GM18520 (cell line): Measurements from ENCODE around the gene SELENON.
A peak's percentile ranks its signal among the peaks of the same experiment; 100 is the strongest.

Experiments
- ATAC-seq: cut with Tn5 transposase; IDR thresholded peaks from one replicate; pipeline ENCODE4 v1.9.1; 2021; ENCODE audit not compliant: unreplicated experiment

SELENON gene

DNA sequence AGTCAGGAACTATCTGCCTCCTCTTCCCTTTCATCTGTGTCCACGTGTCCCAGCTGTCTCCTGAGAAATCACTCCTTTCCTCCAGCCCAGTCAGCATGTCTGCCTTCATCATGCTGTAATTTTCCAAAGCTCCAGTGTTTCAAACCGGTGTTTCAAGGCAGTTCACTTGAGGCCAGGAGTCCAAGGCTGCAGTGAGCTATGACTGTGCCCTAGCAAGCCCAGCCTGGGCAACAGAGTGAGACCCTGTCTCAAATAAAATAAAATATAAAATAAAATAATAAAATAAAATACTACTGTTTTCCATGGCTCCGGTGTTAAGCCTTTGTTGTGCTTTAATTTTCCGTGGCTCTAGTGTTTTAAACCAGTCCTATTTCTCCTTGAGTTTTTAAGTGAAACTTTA lies 7.9 kb upstream of the SELENON start:
- ATAC-seq, result no peak

- ATAC-seq, result no peak
Observed at GRCh38 chr1:25793585-25794170, 6.3 kb upstream of the SELENON start.

GRCh38 chr1:25794325-25794724 lies 5.7 kb upstream of the SELENON start:
- no peak for ATAC-seq

- no peak for ATAC-seq
Observed at GRCh38 chr1:25795211-25795610, 4.8 kb upstream of the SELENON start.

- no peak for ATAC-seq
Observed at GRCh38 chr1:25795946-25796810, 3.8 kb upstream of the SELENON start.

DNA sequence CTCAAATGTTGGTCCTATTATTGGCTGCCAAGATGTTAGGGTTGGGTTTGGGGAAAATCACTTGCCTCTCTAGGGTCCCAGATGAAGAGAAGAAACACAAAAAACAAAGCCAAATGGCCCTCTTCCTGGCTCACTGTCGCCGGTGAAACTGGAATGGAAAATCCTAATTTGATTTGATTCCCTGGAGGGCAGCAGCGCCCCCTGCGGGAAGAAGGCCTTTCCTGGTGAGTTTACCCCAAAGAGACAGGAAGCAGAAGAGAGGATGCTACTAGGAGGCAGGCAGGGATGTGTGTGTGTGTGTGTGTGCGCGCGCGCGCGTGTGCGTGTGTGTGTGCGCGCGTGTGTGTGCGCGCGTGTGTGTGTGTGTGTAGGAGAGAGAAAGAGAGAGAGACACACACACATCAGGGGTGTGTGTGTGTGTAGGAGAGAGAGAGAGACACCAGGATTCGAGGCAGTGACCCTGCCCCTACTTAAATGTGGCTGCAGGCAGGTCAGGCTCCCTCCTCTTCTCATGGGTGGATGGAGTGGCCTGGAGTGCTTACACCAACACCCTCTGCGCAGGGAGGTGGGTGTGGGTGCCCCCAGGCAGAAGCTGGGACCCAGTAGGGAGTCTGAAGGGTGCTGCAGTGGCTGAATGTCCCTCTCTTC lies 3.1 kb upstream of the SELENON start:
- ATAC-seq, result no peak

DNA sequence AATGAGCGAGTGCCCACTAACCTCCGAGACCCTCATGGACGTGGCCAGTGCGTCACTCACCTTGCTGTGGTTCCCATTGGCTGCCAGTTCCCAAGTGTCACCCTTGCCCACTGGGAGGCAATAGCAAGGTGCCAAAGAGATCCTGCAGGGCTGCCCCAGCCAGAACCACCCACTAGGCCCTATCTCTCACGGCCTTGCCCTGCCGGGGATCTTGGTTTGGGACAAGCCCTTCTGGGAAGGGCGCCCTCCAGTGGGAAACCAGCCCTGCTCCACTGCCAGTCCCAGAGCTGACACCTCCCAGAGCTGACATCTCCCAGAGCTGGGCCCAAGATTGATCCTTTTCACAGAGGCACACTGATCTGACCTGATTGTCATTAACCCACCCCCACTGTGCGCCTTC lies 2.1 kb upstream of the SELENON start:
- ATAC-seq, result no peak

- ATAC-seq, result no peak
Observed at GRCh38 chr1:25798666-25799351, 1.2 kb upstream of the SELENON start.

- ATAC-seq, result no peak
Observed at GRCh38 chr1:25799352-25799934, 550 bp upstream of the SELENON start.

- no peak for ATAC-seq
Observed at GRCh38 chr1:25800703-25801377, 847 bp downstream of the SELENON start.

DNA sequence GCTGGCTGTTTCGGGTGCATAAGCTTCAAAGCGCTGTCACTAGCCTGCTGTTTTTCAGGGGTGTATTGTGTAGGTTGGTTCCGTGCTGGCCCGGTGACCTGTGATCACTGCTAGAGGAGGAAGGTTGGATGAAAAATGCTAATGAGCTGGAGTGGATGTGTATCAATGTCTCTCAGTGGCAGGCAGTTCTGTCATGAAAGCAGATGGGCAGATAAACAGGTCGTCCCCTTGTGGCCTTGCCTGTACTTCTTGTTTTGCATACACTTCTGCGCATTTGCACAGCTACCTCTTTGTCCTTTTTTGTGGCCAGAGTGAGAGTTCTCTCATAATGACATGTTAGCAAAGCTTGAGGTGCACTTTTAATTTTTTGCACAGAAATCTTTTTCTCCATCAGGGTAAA lies 2.9 kb downstream of the SELENON start:
- ATAC-seq, result peak; percentile 48

GRCh38 chr1:25803368-25803767 lies 3.4 kb downstream of the SELENON start:
- no peak for ATAC-seq

DNA sequence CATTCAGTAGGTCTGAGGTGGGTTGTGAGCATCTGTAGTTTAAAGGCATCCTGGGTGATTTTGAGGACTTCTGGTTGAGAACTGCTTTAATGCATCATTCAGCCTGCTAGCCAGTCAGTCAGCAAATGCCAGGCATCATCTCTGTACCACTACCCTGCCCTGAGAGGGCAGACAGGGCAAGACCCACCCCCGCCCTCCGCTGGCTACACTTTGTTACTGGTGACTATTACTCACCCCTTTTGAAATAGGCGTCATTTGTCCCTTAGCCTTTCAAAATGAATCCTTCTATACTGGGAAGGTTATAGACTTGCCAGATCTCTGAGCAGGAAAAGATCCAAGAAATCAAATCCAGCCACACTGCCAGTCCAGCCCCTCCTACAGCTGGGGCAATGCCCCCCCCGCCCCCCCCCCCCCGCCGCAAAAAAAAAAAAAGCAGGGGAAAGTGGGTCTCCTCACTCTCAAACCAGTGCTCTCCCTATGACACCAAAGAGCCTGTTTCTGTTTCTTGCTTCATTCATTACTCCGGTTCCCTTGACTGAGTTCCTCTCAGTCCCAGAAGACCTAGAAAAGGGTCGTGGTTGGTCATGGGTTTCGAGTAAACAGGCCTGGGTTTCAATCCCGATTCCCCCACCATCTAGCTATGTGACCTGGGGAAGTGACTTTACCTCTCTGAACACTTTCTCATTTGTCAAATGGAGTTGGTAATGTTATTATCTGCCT lies 4.4 kb downstream of the SELENON start:
- no peak for ATAC-seq

- ATAC-seq, result no peak
Observed at GRCh38 chr1:25804964-25805862, 5.2 kb downstream of the SELENON start.

- ATAC-seq, result no peak
Observed at GRCh38 chr1:25805863-25806225, 5.9 kb downstream of the SELENON start.

GRCh38 chr1:25806418-25806817 lies 6.4 kb downstream of the SELENON start:
- no peak for ATAC-seq

GRCh38 chr1:25807480-25808390 lies 7.7 kb downstream of the SELENON start:
- ATAC-seq, result no peak
